IMR-90 (cell line): ENCODE measurements around the gene S100Z.

ENCODE experiments used
- FOS ChIP-seq: fragments of 150-350 bp; IDR thresholded peaks from 2 replicates; pipeline ENCODE4 v1.6.1; 2016; ENCODE audit warnings: low read depth, low read length
- MAFK ChIP-seq: IDR thresholded peaks from 2 replicates; pipeline ENCODE4 v1.6.1; 2012; ENCODE audit warnings: low read depth, low read length, improper control_type of control experiment
- MXI1 ChIP-seq: IDR thresholded peaks from 2 replicates; pipeline ENCODE4 v1.6.1; 2012; ENCODE audit warnings: low read depth, mild to moderate bottlenecking, low read length, moderate library complexity, borderline replicate concordance
- NFE2L2 ChIP-seq: fragments of 150-350 bp; IDR thresholded peaks from 2 replicates; pipeline ENCODE4 v1.6.1; 2016; ENCODE audit warnings: low read depth, mild to moderate bottlenecking, low read length
- POLR2A ChIP-seq: IDR thresholded peaks from 2 replicates; pipeline ENCODE4 v1.6.1; 2012; ENCODE audit warnings: mild to moderate bottlenecking, low read depth, low read length
- RAD21 ChIP-seq: IDR thresholded peaks from 2 replicates; pipeline ENCODE4 v1.6.1; 2012; ENCODE audit warnings: low read length, improper control_type of control experiment
- TF ChIP-seq, protein P1 (sequence below): conservative IDR thresholded peaks from 2 replicates; pipeline ENCODE4 v1.5.1; 2012; ENCODE audit warnings: mild to moderate bottlenecking, low read depth, low read length, improper control_type of control experiment

DNA sequence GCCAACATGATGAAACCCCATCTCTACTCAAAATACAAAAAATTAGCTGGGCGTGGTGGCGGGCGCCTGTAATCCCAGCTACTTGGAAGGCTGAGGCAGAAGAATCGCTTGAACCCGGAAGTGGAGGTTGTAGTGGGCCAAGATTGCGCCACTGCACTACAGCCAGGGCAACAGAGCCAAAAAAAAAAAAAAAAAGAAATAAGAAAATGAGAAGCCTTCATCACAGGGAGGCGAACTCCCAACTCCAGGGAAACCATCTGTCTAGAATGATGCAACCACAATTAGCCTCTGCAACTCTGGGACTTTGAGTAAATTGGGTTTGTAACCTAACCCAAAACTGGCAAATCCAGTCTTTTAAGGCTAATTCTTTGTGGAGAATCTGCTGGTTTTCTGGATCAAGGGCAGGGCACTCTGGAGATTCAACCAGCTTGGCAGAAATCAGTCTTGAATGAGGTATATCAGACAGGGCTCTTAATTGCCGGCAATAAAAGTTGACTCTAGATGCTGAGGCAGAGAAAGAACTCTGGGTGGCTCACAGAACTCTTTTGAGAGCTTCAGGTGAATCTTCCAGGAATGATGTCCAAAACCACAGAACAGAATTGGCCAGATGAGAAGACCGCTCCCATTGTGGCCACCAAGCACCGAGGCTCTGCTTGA is 9.9 kb downstream of the S100Z start:
- TF ChIP-seq, protein P1, sequence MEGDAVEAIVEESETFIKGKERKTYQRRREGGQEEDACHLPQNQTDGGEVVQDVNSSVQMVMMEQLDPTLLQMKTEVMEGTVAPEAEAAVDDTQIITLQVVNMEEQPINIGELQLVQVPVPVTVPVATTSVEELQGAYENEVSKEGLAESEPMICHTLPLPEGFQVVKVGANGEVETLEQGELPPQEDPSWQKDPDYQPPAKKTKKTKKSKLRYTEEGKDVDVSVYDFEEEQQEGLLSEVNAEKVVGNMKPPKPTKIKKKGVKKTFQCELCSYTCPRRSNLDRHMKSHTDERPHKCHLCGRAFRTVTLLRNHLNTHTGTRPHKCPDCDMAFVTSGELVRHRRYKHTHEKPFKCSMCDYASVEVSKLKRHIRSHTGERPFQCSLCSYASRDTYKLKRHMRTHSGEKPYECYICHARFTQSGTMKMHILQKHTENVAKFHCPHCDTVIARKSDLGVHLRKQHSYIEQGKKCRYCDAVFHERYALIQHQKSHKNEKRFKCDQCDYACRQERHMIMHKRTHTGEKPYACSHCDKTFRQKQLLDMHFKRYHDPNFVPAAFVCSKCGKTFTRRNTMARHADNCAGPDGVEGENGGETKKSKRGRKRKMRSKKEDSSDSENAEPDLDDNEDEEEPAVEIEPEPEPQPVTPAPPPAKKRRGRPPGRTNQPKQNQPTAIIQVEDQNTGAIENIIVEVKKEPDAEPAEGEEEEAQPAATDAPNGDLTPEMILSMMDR, result no peak
- TF ChIP-seq NFE2L2, result no peak
- TF ChIP-seq MAFK, result no peak
- no peak for TF ChIP-seq FOS
- TF ChIP-seq POLR2A, result no peak
- TF ChIP-seq MXI1, result no peak
- no peak for TF ChIP-seq RAD21
